Adrenal gland (tissue), 5 donors: ENCODE results near the gene KRTAP9-2.

Experiments
- POLR2A ChIP-seq, 2 donors: fragments of 450-650 bp; IDR thresholded peaks; one replicate each; pipeline ENCODE4 v1.6.1; 2017; ENCODE audit warnings: antibody characterized with exemption in 2 of 2, mild to moderate bottlenecking in 2 of 2, moderate library complexity in 1 of 2
- TF ChIP-seq, protein P1 (sequence below), 6 experiments: fragments of 450-650 bp in 4 of 6; fragments of 200-600 bp in 2 of 6; sonication (generic) in 1 of 6; IDR thresholded peaks; 1 replicate in 5 of 6; 2 replicates in 1 of 6; pipeline versions ENCODE4 v1.5.1 to v1.8.0; 2016 to 2021; ENCODE audit warnings: antibody characterized with exemption in 6 of 6, mild to moderate bottlenecking in 2 of 6, moderate library complexity in 1 of 6
- donor health status: DM: no; HTN: no; CAD: no.

DNA sequence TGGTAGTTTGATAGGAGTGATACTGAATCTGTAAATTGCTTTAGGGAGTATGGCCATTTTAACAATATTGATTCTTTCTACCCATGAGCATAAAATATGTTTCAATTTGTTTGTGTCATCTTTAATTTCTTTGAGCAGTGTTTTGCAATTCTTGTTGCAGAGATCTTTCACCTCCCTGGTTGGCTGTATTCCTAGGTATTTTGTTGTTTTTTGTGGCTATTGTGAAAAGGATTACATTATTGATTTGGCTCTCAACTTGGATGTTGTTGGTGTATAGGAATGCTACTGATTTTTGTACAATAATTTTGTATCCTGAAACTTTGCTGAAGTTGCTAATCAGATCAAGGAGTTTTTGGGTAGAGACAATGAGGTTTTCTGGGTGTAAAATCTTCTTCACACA is 32.0 kb downstream of the KRTAP9-2 start:
- TF ChIP-seq POLR2A (IDR thresholded peaks at IDR 0.05) = no peak
- TF ChIP-seq, protein P1, sequence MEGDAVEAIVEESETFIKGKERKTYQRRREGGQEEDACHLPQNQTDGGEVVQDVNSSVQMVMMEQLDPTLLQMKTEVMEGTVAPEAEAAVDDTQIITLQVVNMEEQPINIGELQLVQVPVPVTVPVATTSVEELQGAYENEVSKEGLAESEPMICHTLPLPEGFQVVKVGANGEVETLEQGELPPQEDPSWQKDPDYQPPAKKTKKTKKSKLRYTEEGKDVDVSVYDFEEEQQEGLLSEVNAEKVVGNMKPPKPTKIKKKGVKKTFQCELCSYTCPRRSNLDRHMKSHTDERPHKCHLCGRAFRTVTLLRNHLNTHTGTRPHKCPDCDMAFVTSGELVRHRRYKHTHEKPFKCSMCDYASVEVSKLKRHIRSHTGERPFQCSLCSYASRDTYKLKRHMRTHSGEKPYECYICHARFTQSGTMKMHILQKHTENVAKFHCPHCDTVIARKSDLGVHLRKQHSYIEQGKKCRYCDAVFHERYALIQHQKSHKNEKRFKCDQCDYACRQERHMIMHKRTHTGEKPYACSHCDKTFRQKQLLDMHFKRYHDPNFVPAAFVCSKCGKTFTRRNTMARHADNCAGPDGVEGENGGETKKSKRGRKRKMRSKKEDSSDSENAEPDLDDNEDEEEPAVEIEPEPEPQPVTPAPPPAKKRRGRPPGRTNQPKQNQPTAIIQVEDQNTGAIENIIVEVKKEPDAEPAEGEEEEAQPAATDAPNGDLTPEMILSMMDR (IDR thresholded peaks at IDR 0.05) = no peak
